Measurements from ENCODE around the gene KRTAP9-1.

GRCh38 chr17:41163828-41164227 is 25.9 kb upstream of the KRTAP9-1 start:
- TF ChIP-seq CTCF (conservative IDR thresholded peaks at IDR 0.05 in 1 of 2, IDR thresholded peaks at IDR 0.05 in 1 of 2; ENCODE audit: low read depth in 1 of 2, low read length in 2 of 2) (no peak), EZH2 (IDR thresholded peaks at IDR 0.05; ENCODE audit: low read length, missing control alignments) (no peak)
